HG02981 (cell line): Measurements from ENCODE around the gene CTNNBIP1.
"Not testable (repeated sequence)": the region's sequence is repeated elsewhere in the genome, so short reads cannot be mapped to it uniquely, and the experiment has no call there.

Experiments
- ATAC-seq: cut with Tn5 transposase; IDR thresholded peaks from one replicate; pipeline ENCODE4 v1.9.1; 2021; ENCODE audit warnings: mild to moderate bottlenecking, moderate library complexity; ENCODE audit not compliant: unreplicated experiment

CTNNBIP1 gene

GRCh38 chr1:9809100-9809510 is 101.0 kb downstream of the CTNNBIP1 start:
- ATAC-seq: no peak

GRCh38 chr1:9808459-9808858 is 101.6 kb downstream of the CTNNBIP1 start:
- ATAC-seq: no peak

- no peak for ATAC-seq
These were observed 102.5 kb downstream of the CTNNBIP1 start for GRCh38 chr1:9807541-9807940.

- ATAC-seq: not testable (repeated sequence)
These were observed 104.1 kb downstream of the CTNNBIP1 start for GRCh38 chr1:9805972-9806371.

- ATAC-seq: no peak
These were observed 105.0 kb downstream of the CTNNBIP1 start for GRCh38 chr1:9805006-9805508.

GRCh38 chr1:9803003-9803918 is 106.8 kb downstream of the CTNNBIP1 start:
- ATAC-seq: not testable (repeated sequence)

GRCh38 chr1:9801909-9802308 is 108.2 kb downstream of the CTNNBIP1 start:
- no peak for ATAC-seq
